WTC11 (cell line): ENCODE measurements around the gene ACTRT2. TPM values are rescaled to one million over a fixed set of nuclear protein-coding genes. Genes with fewer than 3 reads are reported as not detected.
A peak's percentile ranks its signal among the peaks of the same experiment; 100 is the strongest.

Experiments
- ATAC-seq: fragments of 200-7000 bp; cut with Tn5 transposase; 2 replicates; pipeline ENCODE4 v1.10.0; 2021; ENCODE audit warnings: mild to moderate bottlenecking, moderate library complexity
- Bru-seq: library from RNA; stranded (reverse); fragments of 400-500 nt; gene quantifications from one replicate; lab custom pipeline; 2021; lab: Mats Ljungman, UMichigan
- CTCF ChIA-PET: fragments of 300-600 bp; sonication (Branson Sonifier 250); formaldehyde crosslinking; loops from one replicate; lab custom pipeline; 2021; ENCODE audit warnings: antibody characterized with exemption; lab: Charles Lee
- POLR2A ChIA-PET: fragments of 350-600 bp; sonication (Branson Sonifier 250); formaldehyde crosslinking; loops from one replicate; lab custom pipeline; 2021; ENCODE audit warnings: antibody characterized with exemption; lab: Charles Lee
- DNase-seq: peaks from one replicate; pipeline ENCODE4 v3.0.0; 2021; ENCODE audit warnings: low spot score
- H3K27ac Mint-ChIP-seq: 2 replicates; pipeline ENCODE4 v1.8.0; 2021; ENCODE audit warnings: mixed read lengths
- H3K27me3 Mint-ChIP-seq: 2 replicates; pipeline ENCODE4 v1.8.0; 2021; ENCODE audit warnings: low read depth, mild to moderate bottlenecking, moderate library complexity, mixed read lengths
- H3K36me3 Mint-ChIP-seq: 2 replicates; pipeline ENCODE4 v1.8.0; 2021; ENCODE audit warnings: mixed read lengths
- H3K4me1 Mint-ChIP-seq: 2 replicates; pipeline ENCODE4 v1.8.0; 2022; ENCODE audit warnings: mixed read lengths
- H3K4me3 Mint-ChIP-seq: 2 replicates; pipeline ENCODE4 v1.8.0; 2021; ENCODE audit warnings: mild to moderate bottlenecking, moderate library complexity, mixed read lengths
- H3K9me3 Mint-ChIP-seq: 2 replicates; pipeline ENCODE4 v1.8.0; 2021; ENCODE audit warnings: mixed read lengths
- ATF1 ChIP-seq: sonication (generic); formaldehyde crosslinking; IDR thresholded peaks from 2 replicates; pipeline ENCODE4 v1.8.1; 2023; ENCODE audit warnings: mild to moderate bottlenecking, moderate library complexity, missing genetic modification reagents
- CBFB ChIP-seq: sonication (generic); formaldehyde crosslinking; IDR thresholded peaks from 2 replicates; pipeline ENCODE4 v1.8.1; 2022; ENCODE audit warnings: mild to moderate bottlenecking, low read depth, missing genetic modification reagents
- CREB1 ChIP-seq: sonication (generic); formaldehyde crosslinking; IDR thresholded peaks from 2 replicates; pipeline ENCODE4 v1.8.0; 2023; ENCODE audit warnings: mild to moderate bottlenecking, missing genetic modification reagents
- CTCF ChIP-seq: fragments of 200-600 bp; IDR thresholded peaks from 2 replicates; pipeline ENCODE4 v1.8.0; 2022; ENCODE audit warnings: antibody characterized with exemption
- ELF4 ChIP-seq: sonication (generic); formaldehyde crosslinking; IDR thresholded peaks from 2 replicates; pipeline ENCODE4 v1.8.1; 2022; ENCODE audit warnings: low read depth, mild to moderate bottlenecking, moderate library complexity, missing genetic modification reagents
- ETV6 ChIP-seq: sonication (generic); formaldehyde crosslinking; IDR thresholded peaks from 2 replicates; pipeline ENCODE4 v1.8.1; 2022; ENCODE audit warnings: mild to moderate bottlenecking, missing genetic modification reagents
- FOXP4 ChIP-seq: sonication (generic); formaldehyde crosslinking; IDR thresholded peaks from 2 replicates; pipeline ENCODE4 v1.8.0; 2022; ENCODE audit warnings: mild to moderate bottlenecking, missing genetic modification reagents
- GTF2I ChIP-seq: fragments of 250-450 bp; sonication (Bioruptor Pico); conservative IDR thresholded peaks from 2 replicates; pipeline ENCODE4 v1.4.0; 2021; ENCODE audit warnings: mild to moderate bottlenecking
- NR2C2 ChIP-seq: sonication (generic); formaldehyde crosslinking; IDR thresholded peaks from 2 replicates; pipeline ENCODE4 v1.8.0; 2022; ENCODE audit warnings: mild to moderate bottlenecking, missing genetic modification reagents
- NR3C1 ChIP-seq: sonication (generic); formaldehyde crosslinking; conservative IDR thresholded peaks from 2 replicates; pipeline ENCODE4 v1.8.1; 2023; ENCODE audit warnings: low read depth, mild to moderate bottlenecking, missing genetic modification reagents
- PREB ChIP-seq: sonication (generic); formaldehyde crosslinking; IDR thresholded peaks from 2 replicates; pipeline ENCODE4 v1.8.1; 2022; ENCODE audit warnings: mild to moderate bottlenecking, missing genetic modification reagents, moderate library complexity, borderline replicate concordance
- RORB ChIP-seq: fragments of 250-450 bp; sonication (Bioruptor Pico); IDR thresholded peaks from 2 replicates; pipeline ENCODE4 v1.9.0; 2021; ENCODE audit warnings: mild to moderate bottlenecking
- SMAD3 ChIP-seq: sonication (generic); formaldehyde crosslinking; IDR thresholded peaks from 2 replicates; pipeline ENCODE4 v1.8.0; 2022; ENCODE audit warnings: missing genetic modification reagents, mild to moderate bottlenecking, borderline replicate concordance
- SP1 ChIP-seq: sonication (generic); formaldehyde crosslinking; conservative IDR thresholded peaks from 2 replicates; pipeline ENCODE4 v1.8.1; 2022; ENCODE audit warnings: missing genetic modification reagents
- TEAD4 ChIP-seq: sonication (generic); formaldehyde crosslinking; IDR thresholded peaks from 2 replicates; pipeline ENCODE4 v1.8.0; 2022; ENCODE audit warnings: mild to moderate bottlenecking, missing genetic modification reagents
- ZNF423 ChIP-seq: fragments of 250-450 bp; sonication (Bioruptor Pico); IDR thresholded peaks from 2 replicates; pipeline ENCODE4 v2.1.2; 2022; ENCODE audit warnings: mild to moderate bottlenecking, moderate library complexity
- ZNF512 ChIP-seq: sonication (generic); formaldehyde crosslinking; IDR thresholded peaks from 2 replicates; pipeline ENCODE4 v1.8.1; 2022; ENCODE audit warnings: missing genetic modification reagents, borderline replicate concordance
- ZNF532 ChIP-seq: fragments of 250-450 bp; sonication (Bioruptor Pico); IDR thresholded peaks from 2 replicates; pipeline ENCODE4 v1.9.0; 2021; ENCODE audit warnings: mild to moderate bottlenecking, borderline replicate concordance
- long read RNA-seq, 3 experiments: library from RNA in 1 of 3; library from capped mRNA in 1 of 3; library from polyadenylated mRNA in 1 of 3; unstranded in 2 of 3; stranded (forward) in 1 of 3; transcript quantifications; one replicate each; pipeline ENCODE4 v2.0.0, GENCODE V29; 2021
- total RNA-seq: library from RNA; stranded (reverse); gene quantifications from 3 replicates; pipeline ENCODE4 v1.2.3, GENCODE V29; 2021

The ACTRT2 gene
- not detected in 3 replicates for total RNA-seq
- not detected for Bru-seq, nascent RNA
- long read RNA-seq, experiment 1: 0 reads
- long read RNA-seq, experiment 2: 0 reads
- long read RNA-seq, experiment 3: 0 reads

- Mint-ChIP-seq H3K9me3 (peaks cover 19% of the 10 kb centered on the region), H3K4me1 (peaks cover 8% of the 10 kb centered on the region; the same call in 1 of the 2 replicates), H3K36me3 (peaks cover 12% of the 10 kb centered on the region; the same call in 1 of the 2 replicates), H3K4me3 (no peak within 1 kb of the TSS), H3K27me3 (peaks cover 2% of the 10 kb centered on the region; the same call in 1 of the 2 replicates), H3K27ac (no peak within 1 kb of the TSS)
- peak; percentile 83 for TF ChIP-seq ZNF423 (CRISPR knock-in tag)
- TF ChIP-seq TEAD4 (CRISPR knock-in tag): no peak
- no peak for TF ChIP-seq CTCF
- TF ChIP-seq RORB (CRISPR knock-in tag): no peak
- no peak for TF ChIP-seq SP1
- no peak for TF ChIP-seq SMAD3 (CRISPR knock-in tag)
- no peak for TF ChIP-seq PREB (CRISPR knock-in tag)
- peak; percentile 69 for ATAC-seq
- ChIA-PET CTCF (interaction anchor here (0.5 to 1.7 kb wide), 5 partner anchors 9 to 404 kb away, joined by 3 to 9 read pairs (median 3); no protein-coding TSS in a partner anchor), POLR2A (no interaction called here)
- DNase-seq: no peak
Observed at GRCh38 chr1:3021233-3021671, at the start of gene ACTRT2. Gene ACTRT2 (plus strand): TSS chr1:3021467. CDS start chr1:3021687, 220 bp downstream.

GRCh38 chr1:2971609-2972008, 49.7 kb upstream of the ACTRT2 start:
- Mint-ChIP-seq H3K27me3 (no peaks in the 10 kb centered on the region; the same call in 1 of the 2 replicates), H3K36me3 (peaks cover 8% of the 10 kb centered on the region; the same call in 1 of the 2 replicates), H3K27ac (no peak overlapping the region), H3K4me1 (no peaks in the 10 kb centered on the region), H3K4me3 (no peak overlapping the region), H3K9me3 (no peaks in the 10 kb centered on the region)
- TF ChIP-seq ZNF512 (CRISPR knock-in tag): no peak
- TF ChIP-seq CREB1 (CRISPR knock-in tag): no peak
- TF ChIP-seq ELF4: no peak
- TF ChIP-seq NR2C2 (CRISPR knock-in tag): no peak
- TF ChIP-seq ATF1: no peak
- TF ChIP-seq ETV6 (CRISPR knock-in tag): no peak
- no peak for TF ChIP-seq CBFB
- TF ChIP-seq RORB (CRISPR knock-in tag): no peak
- TF ChIP-seq FOXP4: no peak
- TF ChIP-seq NR3C1: no peak
- no peak for TF ChIP-seq ZNF532 (CRISPR knock-in tag)
- no peak for TF ChIP-seq GTF2I (CRISPR knock-in tag)
- ChIA-PET POLR2A (no interaction called here), CTCF (no interaction called here)
- no peak for ATAC-seq
- no peak for DNase-seq
